GM23248 (cell line): ENCODE results near the gene ZNF320. TPM values are rescaled to one million over a fixed set of nuclear protein-coding genes. Genes with fewer than 3 reads are reported as not detected.
"Not testable (repeated sequence)": the region's sequence is repeated elsewhere in the genome, so short reads cannot be mapped to it uniquely, and the experiment has no call there.

ENCODE experiments used
- DNase-seq: peaks from one replicate; pipeline ENCODE4 v3.0.0-alpha.2; 2015
- H2AFZ ChIP-seq: fragments of 200-600 bp; sonication (generic); 2 replicates; pipeline ENCODE4 v1.6.1; 2016; ENCODE audit warnings: antibody characterized with exemption
- H3F3A ChIP-seq: fragments of 200-600 bp; sonication (generic); 2 replicates; pipeline ENCODE4 v1.6.1; 2016; ENCODE audit warnings: mild to moderate bottlenecking, antibody characterized with exemption, mixed run types; ENCODE audit not compliant: insufficient read depth
- H3K27ac ChIP-seq: fragments of 200-600 bp; sonication (generic); 2 replicates; pipeline ENCODE4 v1.5.1; 2016; ENCODE audit warnings: mild to moderate bottlenecking
- H3K27me3 ChIP-seq: fragments of 200-600 bp; sonication (generic); replicated peaks from 2 replicates; pipeline ENCODE4 v1.6.1; 2016; ENCODE audit warnings: mild to moderate bottlenecking; ENCODE audit not compliant: insufficient read depth
- H3K36me3 ChIP-seq: fragments of 200-600 bp; sonication (generic); 2 replicates; pipeline ENCODE4 v1.6.1; 2016; ENCODE audit warnings: low read depth, mild to moderate bottlenecking
- H3K4me1 ChIP-seq: fragments of 200-600 bp; sonication (generic); 2 replicates; pipeline ENCODE4 v1.6.1; 2016; ENCODE audit warnings: mild to moderate bottlenecking; ENCODE audit not compliant: insufficient read depth
- H3K4me2 ChIP-seq: fragments of 200-600 bp; sonication (generic); one replicate; pipeline ENCODE4 v1.6.1; 2016; ENCODE audit warnings: mild to moderate bottlenecking; ENCODE audit not compliant: unreplicated experiment
- H3K4me3 ChIP-seq: fragments of 200-600 bp; sonication (generic); 2 replicates; pipeline ENCODE4 v1.5.1; 2016; ENCODE audit warnings: mild to moderate bottlenecking
- H3K79me2 ChIP-seq: fragments of 200-600 bp; sonication (generic); 2 replicates; pipeline ENCODE4 v1.6.1; 2016; ENCODE audit warnings: mild to moderate bottlenecking; ENCODE audit not compliant: insufficient read depth
- H3K9ac ChIP-seq: fragments of 200-600 bp; sonication (generic); 2 replicates; pipeline ENCODE4 v1.6.1; 2016; ENCODE audit warnings: mild to moderate bottlenecking
- H3K9me2 ChIP-seq: fragments of 200-600 bp; sonication (generic); 2 replicates; pipeline ENCODE4 v1.6.1; 2016; ENCODE audit warnings: mixed run types, mild to moderate bottlenecking, moderate library complexity; ENCODE audit not compliant: insufficient read depth
- H3K9me3 ChIP-seq: fragments of 200-600 bp; sonication (generic); one replicate; pipeline ENCODE4 v1.6.1; 2017; ENCODE audit warnings: low read depth
- H4K20me1 ChIP-seq: fragments of 200-600 bp; sonication (generic); 2 replicates; pipeline ENCODE4 v1.6.0; 2016; ENCODE audit not compliant: insufficient read depth
- EZH2 ChIP-seq: fragments of 200-600 bp; sonication (generic); IDR thresholded peaks from 2 replicates; pipeline ENCODE4 v1.6.1; 2018; ENCODE audit warnings: antibody characterized with exemption, mild to moderate bottlenecking; ENCODE audit not compliant: insufficient read depth, poor library complexity, severe bottlenecking
- EZH2phosphoT487 ChIP-seq: fragments of 200-600 bp; sonication (generic); IDR thresholded peaks from 2 replicates; pipeline ENCODE4 v1.6.1; 2018; ENCODE audit warnings: antibody characterized with exemption, moderate library complexity, mild to moderate bottlenecking, low read depth; ENCODE audit not compliant: insufficient read depth
- WGBS, 2 experiments: methylation state at CpG; one replicate each; pipeline ENCODE4 v1.1.6; 2015 to 2017; ENCODE audit warnings: low lambda C conversion rate in 2 of 2, low coverage in 1 of 2; ENCODE audit errors: missing lambda C conversion rate in 2 of 2; 5-methylcytosine and 5-hydroxymethylcytosine counted together
- in situ Hi-C: fragments of 300-500 bp; cut with MboI; formaldehyde crosslinking; loops from 2 replicates; pipeline ENCODE4 v1.15.0; 2020
- polyA plus RNA-seq: library from polyadenylated mRNA; unstranded; fragments of >200 nt; fragmentation: Nextera tagmentation; extraction: Ambion mirVana; gene quantifications from 2 replicates; pipeline ENCODE4 v1.2.1, GENCODE V29; 2016
- total RNA-seq: library from RNA; depleted of rRNA; stranded (reverse); fragments of >200 nt; shearing (Covaris generic); gene quantifications from 2 replicates; pipeline ENCODE4 v1.2.3, GENCODE V29; 2014

The ZNF320 gene
- total and polyA plus RNA-seq, 2 experiments from 2014 or later: 4.3 to 16.4 TPM

GRCh38 chr19:52938761-52939160, 41.3 kb upstream of the ZNF320 start:
- Histone ChIP-seq H2AFZ (0 out of 2 replicates have a peak overlapping the region, but pooled peaks have one; percentile 39), H3K79me2 (peaks cover 9% of the 10 kb centered on the region; the same call in 1 of the 2 replicates), H3K9me3 (no peaks in the 10 kb centered on the region), H3K4me3 (no peak overlapping the region), H3K9ac (no peak overlapping the region), H3K4me2 (no peak overlapping the region), H3K9me2 (no peaks in the 10 kb centered on the region), H3F3A (peaks cover 3% of the 10 kb centered on the region; the same call in 1 of the 2 replicates), H3K4me1 (peaks cover 4% of the 10 kb centered on the region; the same call in 1 of the 2 replicates), H3K27ac (no peak overlapping the region), H3K27me3 (no peaks in the 10 kb centered on the region), H3K36me3 (no peaks in the 10 kb centered on the region), H4K20me1 (no peaks in the 10 kb centered on the region)
- 35% methylated on average over 5 of the region's 5 CpGs for WGBS, 2 experiments
- in situ Hi-C loops: no loop called here
- TF ChIP-seq EZH2 (no peak), EZH2phosphoT487 (no peak)
- DNase-seq: no peak

- H3K9me2 ChIP-seq: no peaks in the 10 kb centered on the region
- no peak for DNase-seq
- no peak overlapping the region for H3K4me2 ChIP-seq
- TF ChIP-seq EZH2phosphoT487: no peak
- no peak for TF ChIP-seq EZH2
- H3K4me1 ChIP-seq: no peaks in the 10 kb centered on the region
- H3K27ac ChIP-seq: no peak overlapping the region
- no peak overlapping the region for H2AFZ ChIP-seq
- no peak overlapping the region for H3K4me3 ChIP-seq
- in situ Hi-C loops: no loop called here
- H3K79me2 ChIP-seq: peaks cover 9% of the 10 kb centered on the region; the same call in 1 of the 2 replicates
- no peaks in the 10 kb centered on the region for H3K36me3 ChIP-seq
- no peak overlapping the region for H3K9ac ChIP-seq
- no peaks in the 10 kb centered on the region for H3F3A ChIP-seq
- no peaks in the 10 kb centered on the region for H3K9me3 ChIP-seq
- 95 to 99% methylated on average over 7 of the region's 7 CpGs for WGBS, 2 experiments
- H3K27me3 ChIP-seq: no peaks in the 10 kb centered on the region
- no peaks in the 10 kb centered on the region for H4K20me1 ChIP-seq
Observed at GRCh38 chr19:52936954-52937325, 39.5 kb upstream of the ZNF320 start.

DNA sequence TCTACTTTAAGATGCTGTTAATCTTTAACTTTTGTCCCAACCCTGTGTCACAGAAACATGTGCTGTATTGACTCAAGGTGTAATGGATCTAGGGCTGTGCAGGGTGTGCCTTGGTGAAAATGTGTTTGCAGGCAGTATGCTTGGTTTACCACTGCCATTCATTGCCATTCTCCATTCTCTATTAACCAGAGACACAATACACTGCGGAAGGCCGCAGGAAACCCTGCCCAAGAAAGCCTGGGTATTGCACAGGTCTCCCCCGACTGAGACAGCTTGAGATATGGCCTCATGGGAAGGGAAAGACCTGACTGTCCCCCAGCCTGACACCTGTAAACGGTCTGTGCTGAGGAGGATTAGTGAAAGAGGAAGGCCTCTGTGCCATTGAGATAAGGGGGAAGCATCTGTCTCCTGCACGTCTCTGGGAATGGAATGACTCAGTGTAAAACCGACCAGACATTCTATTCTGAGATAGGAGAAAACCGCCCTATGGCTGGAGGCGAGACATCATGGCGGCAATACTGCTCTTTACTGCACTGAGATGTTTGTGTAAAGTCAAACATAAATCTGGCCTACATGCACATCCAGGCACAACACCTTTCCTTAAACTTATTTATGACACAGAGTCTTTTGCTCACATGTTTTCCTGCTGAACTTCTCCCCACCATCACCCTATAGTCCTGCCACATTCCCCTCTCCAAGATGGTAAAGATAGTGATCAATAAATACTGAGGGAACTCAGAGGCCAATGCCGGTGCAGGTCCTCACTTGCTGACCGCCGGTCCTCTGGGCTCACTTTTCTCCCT, 38.9 kb upstream of the ZNF320 start:
- H3K4me3 ChIP-seq: no peak overlapping the region
- no peak overlapping the region for H3K27ac ChIP-seq
- H3K27me3 ChIP-seq: no peaks in the 10 kb centered on the region
- no peaks in the 10 kb centered on the region for H3K4me1 ChIP-seq
- no peaks in the 10 kb centered on the region for H3K9me2 ChIP-seq
- H3K36me3 ChIP-seq: no peaks in the 10 kb centered on the region
- no peak overlapping the region for H3K4me2 ChIP-seq
- H2AFZ ChIP-seq: no peak overlapping the region
- in situ Hi-C loops: no loop called here
- no peak overlapping the region for H3K9ac ChIP-seq
- no peaks in the 10 kb centered on the region for H4K20me1 ChIP-seq
- H3K9me3 ChIP-seq: no peaks in the 10 kb centered on the region
- no peaks in the 10 kb centered on the region for H3F3A ChIP-seq
- no peak for DNase-seq
- TF ChIP-seq EZH2phosphoT487 (no peak), EZH2 (no peak)
- WGBS, 2 experiments: 97 to 98% methylated on average over 12 of the region's 12 CpGs
- peaks cover 9% of the 10 kb centered on the region; the same call in 1 of the 2 replicates for H3K79me2 ChIP-seq

DNA sequence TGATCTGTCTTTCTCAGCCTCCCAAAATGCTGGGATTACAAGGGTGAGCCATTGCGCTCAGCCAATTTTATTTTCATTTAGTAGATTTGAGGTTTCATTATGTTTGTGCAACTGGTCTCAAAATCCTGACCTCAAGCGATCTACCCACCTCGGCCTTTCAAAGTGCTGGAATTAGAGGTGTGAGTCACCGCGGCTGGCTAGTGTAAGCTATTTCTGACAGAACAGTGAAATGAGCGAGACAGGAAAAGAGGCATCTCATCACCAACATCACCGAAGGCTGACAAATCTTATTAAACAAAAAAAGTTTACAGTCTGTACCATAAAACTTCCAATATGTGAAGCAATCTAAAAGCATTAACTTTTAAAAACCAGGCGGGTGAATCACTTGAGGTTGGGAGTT, 38.0 kb upstream of the ZNF320 start:
- H2AFZ ChIP-seq: no peak overlapping the region
- no peak overlapping the region for H3K27ac ChIP-seq
- WGBS, 2 experiments: 94 to 98% methylated on average over 8 of the region's 8 CpGs
- no peaks in the 10 kb centered on the region for H3K36me3 ChIP-seq
- in situ Hi-C loops: no loop called here
- no peaks in the 10 kb centered on the region for H3K9me2 ChIP-seq
- H3K79me2 ChIP-seq: peaks cover 9% of the 10 kb centered on the region; the same call in 1 of the 2 replicates
- H3K4me2 ChIP-seq: no peak overlapping the region
- TF ChIP-seq EZH2phosphoT487: no peak
- no peak for DNase-seq
- no peak overlapping the region for H3K4me3 ChIP-seq
- no peaks in the 10 kb centered on the region for H3K4me1 ChIP-seq
- no peaks in the 10 kb centered on the region for H3F3A ChIP-seq
- no peak overlapping the region for H3K9ac ChIP-seq
- H3K27me3 ChIP-seq: no peaks in the 10 kb centered on the region
- no peaks in the 10 kb centered on the region for H4K20me1 ChIP-seq
- H3K9me3 ChIP-seq: no peaks in the 10 kb centered on the region

GRCh38 chr19:52924641-52925040, 27.2 kb upstream of the ZNF320 start:
- peak overlapping the region; percentile 86 for H3K27ac ChIP-seq
- in situ Hi-C loops: not testable (repeated sequence)

More at GRCh38 chr19:52924641-52925040, 27.2 kb upstream of the ZNF320 start:
- peak; percentile 67 for DNase-seq
- not testable (repeated sequence) for H4K20me1 ChIP-seq, H3K9ac ChIP-seq, H3K9me2 ChIP-seq, H3K9me3 ChIP-seq, H3K4me3 ChIP-seq, H3K36me3 ChIP-seq, H3K79me2 ChIP-seq, H3K27me3 ChIP-seq
- Histone ChIP-seq H2AFZ (0 out of 2 replicates have a peak overlapping the region, but pooled peaks have one; percentile 30), H3F3A (peaks cover 15% of the 10 kb centered on the region), H3K4me1 (peaks cover 15% of the 10 kb centered on the region; the same call in 1 of the 2 replicates), H3K4me2 (peak overlapping the region; percentile 90)
- 80 to 82% methylated on average over 9 of the region's 9 CpGs for WGBS, 2 experiments
